HAP-1 (cell line): Measurements from ENCODE around the gene RBM22.
"Not testable (repeated sequence)": the region's sequence is repeated elsewhere in the genome, so short reads cannot be mapped to it uniquely, and the experiment has no call there.

ENCODE experiments used
- DNase-seq, 2 experiments: peaks; one replicate each; pipeline ENCODE4 v3.0.0-alpha.2; 2016 to 2020; ENCODE audit warnings: low spot score in 2 of 2
- H3K27me3 ChIP-seq: fragments of 250-450 bp; sonication (Bioruptor Pico); 2 replicates; pipeline ENCODE4 v1.5.1; 2020; ENCODE audit warnings: low read depth, mild to moderate bottlenecking, moderate library complexity
- H3K36me3 ChIP-seq: fragments of 250-450 bp; sonication (Bioruptor Pico); replicated peaks from 2 replicates; pipeline ENCODE4 v1.5.1; 2020; ENCODE audit warnings: mild to moderate bottlenecking
- H3K4me1 ChIP-seq: fragments of 250-450 bp; sonication (Bioruptor Pico); 2 replicates; pipeline ENCODE4 v1.5.1; 2020; ENCODE audit warnings: mild to moderate bottlenecking
- H3K4me3 ChIP-seq: fragments of 250-450 bp; sonication (Bioruptor Pico); 2 replicates; pipeline ENCODE4 v1.5.1; 2020; ENCODE audit warnings: mild to moderate bottlenecking, moderate library complexity
- H3K9me3 ChIP-seq: fragments of 250-450 bp; sonication (Bioruptor Pico); 2 replicates; pipeline ENCODE4 v1.5.1; 2020; ENCODE audit warnings: mild to moderate bottlenecking, moderate library complexity
- in situ Hi-C: fragments of 300-500 bp; cut with MboI; formaldehyde crosslinking; loops from 3 replicates; pipeline ENCODE4 v1.14.3; 2020; ENCODE audit warnings: low sequenced_read_pairs, inconsistent platforms, mixed read lengths

The RBM22 gene

GRCh38 chr5:150700594-150701377, at the start of gene RBM22:
Gene RBM22 (minus strand): TSS chr5:150701062. CDS start chr5:150700985, 77 bp downstream.
- H3K36me3 ChIP-seq, result peaks cover 32% of the 10 kb centered on the region
- in situ Hi-C loops, result no loop called here
- peak within 1 kb of the TSS; percentile 98 for H3K4me3 ChIP-seq
- no peaks in the 10 kb centered on the region for H3K9me3 ChIP-seq
- peaks cover 13% of the 10 kb centered on the region for H3K4me1 ChIP-seq
- no peaks in the 10 kb centered on the region for H3K27me3 ChIP-seq
- DNase-seq, result peak; percentile 89 to 96

DNA sequence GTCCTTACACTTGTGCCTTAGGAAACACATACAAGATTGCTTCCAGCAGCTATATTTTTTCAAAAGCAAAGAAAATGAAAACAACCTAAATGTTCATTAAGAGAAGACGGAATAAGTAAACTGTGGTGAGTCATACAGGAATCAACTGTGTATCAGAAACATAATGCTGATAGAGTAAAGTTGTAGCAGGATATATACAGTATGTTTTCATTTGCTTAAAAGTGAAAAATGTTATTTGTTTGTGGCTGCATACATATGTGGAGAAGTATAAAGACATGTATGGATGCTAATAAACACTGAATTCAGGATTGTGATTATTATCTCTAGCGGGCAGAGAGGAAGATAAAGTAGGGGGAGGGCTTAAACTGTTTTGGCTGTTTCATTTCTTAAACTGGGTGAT, 49.6 kb upstream of the RBM22 start:
- Histone ChIP-seq H3K9me3 (no peaks in the 10 kb centered on the region), H3K4me3 (no peak overlapping the region), H3K4me1 (no peaks in the 10 kb centered on the region), H3K36me3 (peaks cover 36% of the 10 kb centered on the region), H3K27me3 (no peaks in the 10 kb centered on the region)
- no peak for DNase-seq
- in situ Hi-C loops, result no loop called here

GRCh38 chr5:150743142-150743488, 42.3 kb upstream of the RBM22 start:
- in situ Hi-C loops, H3K9me3 ChIP-seq, H3K4me1 ChIP-seq, H3K4me3 ChIP-seq, DNase-seq, H3K27me3 ChIP-seq: not testable (repeated sequence)
- peaks cover 14% of the 10 kb centered on the region for H3K36me3 ChIP-seq

GRCh38 chr5:150742455-150743141, 41.7 kb upstream of the RBM22 start:
- in situ Hi-C loops, H3K4me1 ChIP-seq, H3K4me3 ChIP-seq, H3K27me3 ChIP-seq, DNase-seq, H3K9me3 ChIP-seq: not testable (repeated sequence)
- H3K36me3 ChIP-seq, result peaks cover 14% of the 10 kb centered on the region

DNA sequence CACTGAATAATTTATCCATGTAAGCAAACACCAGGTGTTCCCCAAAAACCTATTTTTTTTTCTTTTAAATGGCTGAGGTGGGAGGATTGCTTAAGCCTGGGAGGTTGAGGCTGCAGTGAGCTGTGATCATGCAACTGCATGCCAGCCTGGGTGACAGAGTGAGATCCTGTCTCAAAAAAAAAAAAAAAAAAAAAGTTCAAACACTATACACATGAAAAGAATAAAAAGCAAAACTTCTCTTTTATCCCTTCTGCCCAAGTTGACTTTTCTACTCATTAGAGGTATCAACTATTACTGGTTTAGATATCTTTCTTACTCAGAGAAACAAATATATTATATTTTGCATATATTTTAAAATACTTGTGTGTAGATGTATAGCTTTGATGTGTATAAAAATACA, 40.1 kb upstream of the RBM22 start:
- Histone ChIP-seq H3K4me1 (peaks cover 16% of the 10 kb centered on the region), H3K27me3 (no peaks in the 10 kb centered on the region), H3K9me3 (no peaks in the 10 kb centered on the region), H3K4me3 (no peak overlapping the region), H3K36me3 (peaks cover 14% of the 10 kb centered on the region)
- in situ Hi-C loops, result no loop called here
- DNase-seq, result no peak

- Histone ChIP-seq H3K9me3 (no peaks in the 10 kb centered on the region), H3K4me3 (no peak overlapping the region), H3K4me1 (peaks cover 16% of the 10 kb centered on the region), H3K36me3 (peaks cover 14% of the 10 kb centered on the region), H3K27me3 (no peaks in the 10 kb centered on the region)
- in situ Hi-C loops, result no loop called here
- DNase-seq, result no peak
These were observed 38.0 kb upstream of the RBM22 start for GRCh38 chr5:150738862-150739261.

- no peaks in the 10 kb centered on the region for H3K27me3 ChIP-seq
- H3K4me1 ChIP-seq, result peaks cover 16% of the 10 kb centered on the region
- H3K4me3 ChIP-seq, result no peak overlapping the region
- in situ Hi-C loops, result no loop called here
- DNase-seq, result peak in 1 of 2 experiments; percentile 39
- peaks cover 38% of the 10 kb centered on the region for H3K36me3 ChIP-seq
- no peaks in the 10 kb centered on the region for H3K9me3 ChIP-seq
These were observed 33.9 kb upstream of the RBM22 start for GRCh38 chr5:150734579-150735384.

DNA sequence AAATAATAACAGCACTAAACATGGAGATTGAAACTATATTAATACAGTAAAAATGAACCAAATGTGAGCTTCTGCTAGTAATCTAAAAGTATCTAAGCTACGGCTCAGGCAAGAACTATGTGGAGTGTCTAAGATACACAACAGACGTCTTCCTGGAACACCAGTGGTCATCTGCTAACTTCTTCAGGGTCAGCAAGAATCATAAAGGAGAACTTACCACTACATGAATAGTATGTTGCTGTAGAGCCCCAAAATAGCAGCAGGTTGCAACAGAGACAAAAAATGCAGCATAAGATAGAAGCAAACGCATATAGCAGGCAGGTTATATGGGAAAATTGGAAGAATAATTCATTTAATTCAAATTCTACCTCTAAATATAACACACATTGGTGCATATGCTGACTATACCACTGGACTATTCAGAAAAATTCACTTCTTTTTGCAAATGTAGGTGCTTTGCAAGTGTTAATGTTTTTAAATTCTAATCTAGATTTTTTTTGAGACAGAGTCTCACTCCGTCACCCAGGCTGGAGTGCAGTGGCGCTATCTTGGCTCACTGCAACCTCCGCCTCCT, 30.9 kb upstream of the RBM22 start:
- Histone ChIP-seq H3K4me3 (no peak overlapping the region), H3K4me1 (peaks cover 3% of the 10 kb centered on the region), H3K27me3 (no peaks in the 10 kb centered on the region), H3K36me3 (peaks cover 46% of the 10 kb centered on the region), H3K9me3 (no peaks in the 10 kb centered on the region)
- no peak for DNase-seq
- in situ Hi-C loops, result no loop called here

GRCh38 chr5:150729859-150730258, 29.0 kb upstream of the RBM22 start:
- in situ Hi-C loops, result no loop called here
- no peaks in the 10 kb centered on the region for H3K9me3 ChIP-seq
- no peak for DNase-seq
- no peaks in the 10 kb centered on the region for H3K27me3 ChIP-seq
- no peak overlapping the region for H3K4me3 ChIP-seq
- peaks cover 52% of the 10 kb centered on the region for H3K36me3 ChIP-seq
- H3K4me1 ChIP-seq, result no peaks in the 10 kb centered on the region

- H3K4me3 ChIP-seq, result no peak overlapping the region
- H3K27me3 ChIP-seq, result no peaks in the 10 kb centered on the region
- no peak for DNase-seq
- in situ Hi-C loops, result no loop called here
- peaks cover 4% of the 10 kb centered on the region; the same call in 1 of the 2 replicates for H3K4me1 ChIP-seq
- no peaks in the 10 kb centered on the region for H3K9me3 ChIP-seq
- H3K36me3 ChIP-seq, result peaks cover 58% of the 10 kb centered on the region
These were observed 23.0 kb upstream of the RBM22 start for GRCh38 chr5:150723845-150724244.

DNA sequence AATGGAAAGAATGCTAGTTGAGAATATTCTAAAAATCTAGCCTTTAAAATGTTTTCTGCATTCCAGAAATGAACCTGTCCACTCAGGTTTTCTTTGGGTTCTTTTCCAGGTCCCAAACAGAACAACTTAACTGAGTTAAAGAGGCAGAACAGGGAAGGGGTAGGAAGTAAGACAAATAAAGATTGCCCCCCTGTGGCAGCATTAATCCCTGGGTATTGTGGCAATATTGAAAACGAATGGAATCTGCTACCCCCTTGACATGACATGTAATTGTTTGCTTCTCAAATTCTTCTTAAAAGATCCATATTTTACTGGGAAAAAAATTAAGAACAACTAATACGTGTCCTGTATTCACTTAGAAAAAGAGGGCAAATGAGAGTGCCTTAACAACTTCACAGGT, 9.3 kb upstream of the RBM22 start:
- in situ Hi-C loops, result no loop called here
- H3K4me3 ChIP-seq, result no peak overlapping the region
- peaks cover 10% of the 10 kb centered on the region for H3K36me3 ChIP-seq
- DNase-seq, result no peak
- H3K9me3 ChIP-seq, result no peaks in the 10 kb centered on the region
- H3K4me1 ChIP-seq, result peaks cover 9% of the 10 kb centered on the region
- no peaks in the 10 kb centered on the region for H3K27me3 ChIP-seq

- no peaks in the 10 kb centered on the region for H3K27me3 ChIP-seq
- no peak overlapping the region for H3K4me3 ChIP-seq
- H3K4me1 ChIP-seq, result peaks cover 9% of the 10 kb centered on the region
- in situ Hi-C loops, result no loop called here
- peaks cover 10% of the 10 kb centered on the region for H3K36me3 ChIP-seq
- no peaks in the 10 kb centered on the region for H3K9me3 ChIP-seq
- no peak for DNase-seq
These were observed 6.0 kb upstream of the RBM22 start for GRCh38 chr5:150706776-150707390.

DNA sequence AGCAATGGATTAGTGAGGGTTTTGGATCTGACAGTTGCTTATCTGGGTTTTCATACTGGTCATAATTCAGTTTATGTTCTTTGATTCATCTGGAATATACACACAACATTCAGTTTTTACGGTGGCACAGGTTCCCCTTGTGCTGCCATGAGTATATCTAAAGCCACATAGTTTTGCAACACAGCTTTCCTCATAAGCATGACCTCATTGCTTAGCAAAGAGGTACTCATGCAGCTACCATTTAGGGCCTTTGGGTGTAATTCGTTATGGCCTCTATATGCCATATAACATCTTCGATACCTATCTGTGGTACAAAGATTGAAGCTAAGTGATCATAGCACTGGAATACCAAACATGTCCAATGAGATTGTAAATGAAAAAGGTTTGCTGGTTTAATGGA, 2.9 kb upstream of the RBM22 start:
- H3K36me3 ChIP-seq, result peaks cover 2% of the 10 kb centered on the region; the same call in 1 of the 2 replicates
- H3K4me3 ChIP-seq, result no peak overlapping the region
- in situ Hi-C loops, result no loop called here
- H3K4me1 ChIP-seq, result peaks cover 17% of the 10 kb centered on the region
- H3K27me3 ChIP-seq, result no peaks in the 10 kb centered on the region
- no peaks in the 10 kb centered on the region for H3K9me3 ChIP-seq
- DNase-seq, result no peak
